ENCODE measurements around the gene C3orf20.

The C3orf20 gene

GRCh38 chr3:14775011-14775410 lies 100.1 kb downstream of the C3orf20 start:
- DNase-seq (ENCODE audit: low read depth): no peak

GRCh38 chr3:14775563-14775962 lies 100.6 kb downstream of the C3orf20 start:
- no peak for DNase-seq (ENCODE audit: low read depth)

GRCh38 chr3:14779069-14779685 lies 104.2 kb downstream of the C3orf20 start:
- no peak for DNase-seq (ENCODE audit: low read depth)

GRCh38 chr3:14780927-14781507 lies 106.1 kb downstream of the C3orf20 start:
- no peak for DNase-seq (ENCODE audit: low read depth)

GRCh38 chr3:14783480-14784086 lies 108.6 kb downstream of the C3orf20 start:
- no peak for DNase-seq (ENCODE audit: low read depth)

- DNase-seq (ENCODE audit: low read depth): no peak
Measured at GRCh38 chr3:14784087-14784681, 109.2 kb downstream of the C3orf20 start.

- no peak for DNase-seq (ENCODE audit: low read depth)
Measured at GRCh38 chr3:14785207-14786155, 110.5 kb downstream of the C3orf20 start.

- no peak for DNase-seq (ENCODE audit: low read depth)
Measured at GRCh38 chr3:14786369-14786768, 111.4 kb downstream of the C3orf20 start.

- DNase-seq (ENCODE audit: low read depth): no peak
Measured at GRCh38 chr3:14787630-14788029, 112.7 kb downstream of the C3orf20 start.

GRCh38 chr3:14788644-14789043 lies 113.7 kb downstream of the C3orf20 start:
- DNase-seq (ENCODE audit: low read depth): no peak

GRCh38 chr3:14789221-14789620 lies 114.3 kb downstream of the C3orf20 start:
- no peak for DNase-seq (ENCODE audit: low read depth)

- DNase-seq (ENCODE audit: low read depth): no peak
Measured at GRCh38 chr3:14789640-14790285, 114.8 kb downstream of the C3orf20 start.

GRCh38 chr3:14791343-14791945 lies 116.5 kb downstream of the C3orf20 start:
- no peak for DNase-seq (ENCODE audit: low read depth)

GRCh38 chr3:14792691-14793121 lies 117.8 kb downstream of the C3orf20 start:
- no peak for DNase-seq (ENCODE audit: low read depth)

GRCh38 chr3:14793126-14793857 lies 118.4 kb downstream of the C3orf20 start:
- DNase-seq (ENCODE audit: low read depth): no peak

GRCh38 chr3:14793858-14794234 lies 118.9 kb downstream of the C3orf20 start:
- DNase-seq (ENCODE audit: low read depth): no peak

GRCh38 chr3:14794435-14794834 lies 119.5 kb downstream of the C3orf20 start:
- DNase-seq (ENCODE audit: low read depth): no peak

- no peak for DNase-seq (ENCODE audit: low read depth)
Measured at GRCh38 chr3:14795996-14796395, 121.1 kb downstream of the C3orf20 start.

GRCh38 chr3:14796403-14797077 lies 121.6 kb downstream of the C3orf20 start:
- no peak for DNase-seq (ENCODE audit: low read depth)

GRCh38 chr3:14797731-14798130 lies 122.8 kb downstream of the C3orf20 start:
- no peak for DNase-seq (ENCODE audit: low read depth)

Data from stimulated activated CD8-positive, alpha-beta memory T cell treated with anti-CD3 and anti-CD28 coated beads, Interleukin-4, amount 100 ng/mL, for 24 hours (primary cell).